Retina (tissue), 1 donor: ENCODE data around the gene BET1L.
"Not testable (repeated sequence)": the region's sequence is repeated elsewhere in the genome, so short reads cannot be mapped to it uniquely, and the experiment has no call there.

Experiments used
- DNase-seq: peaks from one replicate; pipeline ENCODE4 v3.0.0-alpha.2; 2016

The BET1L gene

DNA sequence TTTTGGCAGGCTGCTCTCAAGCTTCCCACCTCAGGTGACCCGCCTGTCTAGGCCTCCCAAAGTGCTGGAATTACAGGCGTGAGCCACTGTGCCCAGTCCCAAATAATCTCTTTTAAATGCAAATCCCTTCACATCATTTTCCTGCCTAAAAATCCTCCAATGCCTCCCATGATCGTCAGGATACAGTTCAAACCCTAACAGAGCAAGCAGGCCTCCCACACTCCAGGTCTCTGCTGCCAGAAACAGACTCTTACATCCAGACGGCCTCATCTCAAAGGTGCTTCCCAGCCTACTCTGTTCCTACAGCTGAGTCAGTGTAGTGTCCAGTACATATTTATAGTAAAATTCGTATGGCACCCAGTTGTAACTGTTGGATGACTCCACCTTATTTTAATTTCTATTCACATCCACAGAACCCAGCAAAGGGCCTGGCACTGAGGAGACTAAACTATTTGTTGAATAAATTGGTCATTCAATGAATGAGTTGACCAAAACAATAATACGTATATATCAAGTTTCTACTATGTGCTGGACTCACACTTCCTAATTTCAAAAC lies 20.7 kb upstream of the BET1L start:
- no peak for DNase-seq

DNA sequence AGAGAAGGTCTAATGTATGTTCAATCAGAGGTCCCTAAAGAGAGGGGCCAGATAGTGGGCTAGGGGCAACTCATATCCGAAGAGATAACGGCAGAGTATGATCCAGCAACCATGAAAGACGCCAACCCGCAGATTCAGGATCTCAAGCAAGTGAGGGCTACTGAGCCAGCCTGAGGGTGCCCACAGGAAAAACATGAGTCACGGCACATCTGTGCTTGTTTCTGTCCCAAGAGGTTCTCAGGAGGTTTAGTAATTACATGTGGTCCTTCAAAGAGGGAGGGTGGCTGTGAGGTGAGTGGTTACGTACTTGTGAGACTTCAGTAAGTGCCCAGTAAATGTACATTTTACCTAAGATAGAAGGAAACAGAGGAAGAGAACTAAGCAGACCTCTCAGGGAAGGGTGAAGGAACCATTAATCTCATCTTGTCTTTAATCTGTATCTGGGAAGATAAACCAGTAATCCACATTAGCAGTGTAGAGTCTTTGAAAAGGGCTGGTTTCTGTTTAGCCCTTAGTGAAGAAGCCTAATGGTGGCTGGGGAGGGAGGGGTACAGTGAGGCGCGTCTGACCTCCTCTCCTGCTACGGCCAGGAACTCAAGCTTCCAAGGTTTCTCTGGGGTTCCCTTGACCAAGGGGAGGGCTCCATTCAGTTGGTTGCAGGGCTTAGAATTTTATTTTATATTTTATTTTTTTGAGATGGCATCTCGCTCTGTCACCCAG lies 18.7 kb upstream of the BET1L start:
- no peak for DNase-seq

DNA sequence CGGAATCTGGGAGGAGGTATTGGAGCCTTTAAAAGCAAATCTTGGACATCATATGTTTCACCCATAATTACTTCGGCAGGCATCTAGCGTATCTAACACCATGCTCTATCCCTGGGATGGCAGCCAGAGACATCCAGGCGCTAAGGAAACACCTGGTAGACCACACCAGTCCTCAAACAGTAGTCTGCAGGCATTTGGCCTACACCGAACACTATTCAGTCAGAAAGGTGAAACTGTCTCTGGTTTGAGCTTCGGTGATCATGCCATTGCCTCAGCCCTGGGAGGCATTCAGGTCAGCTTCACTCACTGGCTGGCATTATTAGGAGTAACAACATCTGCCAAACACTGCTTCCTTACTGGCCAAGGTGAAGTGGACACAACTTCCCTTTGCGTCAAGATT lies 17.2 kb upstream of the BET1L start:
- DNase-seq = no peak

DNA sequence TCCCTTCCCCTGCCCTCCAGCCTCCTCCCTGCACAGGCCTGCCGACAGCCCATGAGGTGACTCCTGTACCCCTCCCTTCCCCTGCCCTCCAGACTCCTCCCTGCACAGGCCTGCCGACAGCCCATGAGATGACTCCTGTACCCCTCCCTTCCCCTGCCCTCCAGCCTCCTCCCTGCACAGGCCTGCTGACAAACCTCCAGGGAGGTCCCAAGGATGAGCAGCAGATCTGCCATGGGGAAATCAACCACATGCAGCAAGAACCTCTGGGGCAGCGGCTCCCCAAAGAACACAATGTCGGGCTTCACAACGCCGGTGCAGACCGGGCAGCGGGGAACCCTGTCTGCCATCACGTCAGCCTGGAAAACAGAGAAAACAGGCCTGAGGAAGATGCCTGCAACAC lies 16.7 kb upstream of the BET1L start:
- DNase-seq = no peak

DNA sequence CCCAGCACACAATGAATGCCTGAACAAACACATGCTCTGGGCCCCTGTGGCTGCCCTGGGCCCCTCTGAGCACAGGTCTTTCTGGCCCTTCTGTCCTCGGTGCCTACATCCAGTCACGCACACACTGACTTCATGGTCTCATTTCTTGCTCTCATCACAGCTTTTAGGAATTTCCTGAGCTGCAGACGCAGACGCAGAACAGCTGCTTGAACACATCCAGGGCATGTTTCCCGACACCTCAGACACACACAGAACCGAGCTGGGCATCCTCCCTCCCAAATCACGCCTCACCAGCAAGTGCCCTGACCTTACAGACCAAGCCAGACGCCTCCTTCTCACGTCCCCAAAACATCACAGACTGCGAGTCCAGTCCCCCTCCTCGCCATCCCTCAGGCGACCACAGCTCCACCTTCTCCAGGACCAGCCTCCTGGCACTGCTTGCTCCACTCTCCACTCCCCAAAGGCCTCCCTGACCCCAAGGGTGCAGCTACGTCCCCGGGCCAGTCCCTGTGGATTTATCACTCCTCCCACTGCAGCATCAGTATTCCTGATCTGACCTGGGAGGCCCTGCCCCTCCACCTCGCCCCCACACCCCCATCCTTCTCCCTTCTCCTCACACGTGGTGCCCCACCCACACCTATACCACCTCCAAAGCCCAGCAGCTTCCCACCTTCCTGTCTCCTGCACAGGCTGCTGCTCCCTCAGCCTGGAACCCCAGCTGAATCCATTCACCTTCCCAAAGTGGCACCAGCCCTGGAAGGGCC lies 16.0 kb upstream of the BET1L start:
- no peak for DNase-seq

DNA sequence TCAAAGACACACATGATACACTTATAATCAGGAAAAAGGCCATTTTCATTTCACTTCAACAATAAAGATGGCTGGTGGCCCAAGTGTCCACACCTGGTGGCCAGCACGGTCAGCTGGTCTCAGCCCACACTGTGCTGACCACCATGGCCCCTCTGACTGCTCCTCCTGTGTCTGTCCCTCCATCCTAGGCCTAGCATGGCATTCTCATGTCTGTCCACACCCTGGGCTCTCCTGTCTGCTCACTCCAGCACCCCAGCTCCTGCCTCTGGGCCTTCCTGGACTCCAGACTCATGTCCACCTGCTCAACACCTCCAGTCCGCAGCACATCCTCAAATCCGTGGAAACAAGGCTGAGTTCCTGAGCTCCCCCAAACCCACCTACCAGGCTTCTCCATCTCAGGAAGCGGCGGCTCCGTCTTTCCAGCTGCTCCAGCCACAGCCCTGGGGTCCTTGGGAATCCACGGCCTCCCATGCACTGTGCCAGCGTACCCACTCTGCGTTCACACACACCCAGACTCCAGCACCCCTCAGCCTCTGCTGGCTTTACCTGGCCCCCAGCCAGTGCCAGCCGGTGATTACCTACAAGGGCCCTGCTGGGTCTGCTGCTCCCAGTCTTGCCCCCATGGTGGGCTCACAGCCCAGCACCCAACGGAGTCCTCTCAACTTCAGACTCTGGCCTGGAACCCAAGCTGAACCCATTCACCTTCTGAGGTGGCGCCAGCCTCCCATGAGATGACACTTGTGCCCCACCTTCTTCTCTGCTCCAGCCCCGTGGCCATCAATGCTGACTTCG lies 15.0 kb upstream of the BET1L start:
- DNase-seq = no peak

DNA sequence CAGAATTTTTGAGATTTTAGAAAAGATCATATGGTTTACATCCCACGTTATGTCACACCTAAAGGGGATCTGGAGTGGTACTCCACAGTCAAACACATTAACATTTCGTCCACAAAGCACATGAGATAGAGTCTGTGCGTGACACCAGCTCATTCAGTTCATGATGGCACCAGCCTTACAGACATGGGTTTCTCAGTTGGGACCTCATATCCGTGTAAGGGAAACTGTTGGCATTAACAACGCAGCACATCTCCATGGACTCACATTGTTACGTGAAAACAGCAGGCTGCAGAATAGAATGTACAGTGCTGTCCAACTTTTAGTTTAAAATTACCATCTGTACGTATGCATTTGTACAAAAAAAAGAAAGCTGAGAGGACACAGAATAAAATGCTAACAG lies 14.3 kb upstream of the BET1L start:
- no peak for DNase-seq

DNA sequence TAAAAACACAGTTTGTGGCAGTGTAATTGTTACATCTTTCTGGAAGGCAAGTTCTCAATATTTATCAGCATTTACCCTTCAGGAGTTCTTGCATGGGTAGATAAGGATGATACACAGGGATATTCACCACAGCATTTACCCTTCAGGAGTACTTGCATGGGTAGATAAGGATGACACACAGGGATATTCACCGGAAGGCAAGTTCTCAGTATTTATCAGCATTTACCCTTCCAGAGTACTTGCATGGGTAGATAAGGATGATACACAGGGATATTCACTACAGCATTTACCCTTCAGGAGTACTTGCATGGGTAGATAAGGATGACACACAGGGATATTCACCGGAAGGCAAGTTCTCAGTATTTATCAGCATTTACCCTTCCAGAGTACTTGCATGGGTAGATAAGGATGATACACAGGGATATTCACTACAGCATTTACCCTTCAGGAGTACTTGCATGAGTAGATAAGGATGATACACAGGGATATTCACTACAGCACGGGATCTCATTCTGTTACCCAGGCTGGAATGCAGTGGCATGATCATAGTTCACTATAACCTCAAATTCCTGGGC lies 13.5 kb upstream of the BET1L start:
- DNase-seq = not testable (repeated sequence)

DNA sequence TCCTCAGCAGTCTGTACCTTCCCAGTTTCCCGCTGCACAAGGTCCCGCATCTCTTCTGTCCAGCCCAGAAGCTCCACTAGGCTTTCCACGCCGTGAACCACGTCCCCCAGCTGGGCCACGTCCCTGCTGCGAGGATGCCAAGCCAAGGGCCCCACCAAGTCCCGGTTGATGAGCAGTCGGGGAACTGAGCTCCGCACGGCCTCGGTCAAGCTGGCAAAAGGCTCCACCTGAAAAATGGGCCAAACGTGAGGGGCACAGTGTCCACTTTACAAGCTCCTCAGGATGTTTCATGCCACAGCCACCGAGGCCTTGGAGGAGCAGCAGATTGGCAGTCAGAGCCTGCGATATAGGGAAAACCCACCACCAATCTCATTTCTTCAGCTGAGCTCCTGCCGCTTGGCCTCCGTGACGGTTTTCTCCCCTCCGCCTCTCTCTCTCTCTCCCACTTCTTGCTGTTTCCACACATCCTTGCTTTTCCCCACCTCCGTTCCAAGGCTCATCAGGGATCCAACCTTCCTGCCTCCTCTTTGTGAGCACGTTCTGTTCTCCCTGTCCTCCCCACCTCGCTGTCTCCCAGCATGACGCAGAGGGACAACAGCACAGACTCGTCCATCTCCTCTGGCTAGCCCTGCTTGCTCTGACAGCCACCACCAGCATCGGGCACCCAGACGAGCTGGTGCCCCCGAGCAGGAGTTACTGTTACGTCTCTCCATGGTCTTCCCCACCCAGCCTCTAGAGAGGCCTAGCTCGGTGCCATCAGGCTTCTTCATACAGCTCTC lies 11.8 kb upstream of the BET1L start:
- no peak for DNase-seq

DNA sequence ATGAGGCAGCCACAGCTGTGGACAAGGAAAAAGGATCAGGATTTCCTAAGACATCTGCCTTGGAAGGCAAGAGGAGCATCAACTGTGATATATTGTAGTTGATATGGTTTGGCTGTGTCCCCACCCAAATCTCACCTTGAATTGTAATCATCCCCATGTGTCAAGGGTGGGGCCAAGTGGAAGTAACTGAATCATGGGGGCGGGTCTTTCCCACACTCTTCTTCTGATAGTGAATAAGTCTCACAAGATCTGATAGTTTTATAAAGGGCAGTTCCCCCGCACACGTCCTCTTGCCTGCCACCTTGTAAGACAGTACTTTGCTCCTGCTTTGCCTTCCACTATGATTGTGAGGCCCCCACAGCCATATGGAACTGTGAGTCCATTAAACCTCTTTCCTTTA lies 10.5 kb upstream of the BET1L start:
- DNase-seq = no peak

DNA sequence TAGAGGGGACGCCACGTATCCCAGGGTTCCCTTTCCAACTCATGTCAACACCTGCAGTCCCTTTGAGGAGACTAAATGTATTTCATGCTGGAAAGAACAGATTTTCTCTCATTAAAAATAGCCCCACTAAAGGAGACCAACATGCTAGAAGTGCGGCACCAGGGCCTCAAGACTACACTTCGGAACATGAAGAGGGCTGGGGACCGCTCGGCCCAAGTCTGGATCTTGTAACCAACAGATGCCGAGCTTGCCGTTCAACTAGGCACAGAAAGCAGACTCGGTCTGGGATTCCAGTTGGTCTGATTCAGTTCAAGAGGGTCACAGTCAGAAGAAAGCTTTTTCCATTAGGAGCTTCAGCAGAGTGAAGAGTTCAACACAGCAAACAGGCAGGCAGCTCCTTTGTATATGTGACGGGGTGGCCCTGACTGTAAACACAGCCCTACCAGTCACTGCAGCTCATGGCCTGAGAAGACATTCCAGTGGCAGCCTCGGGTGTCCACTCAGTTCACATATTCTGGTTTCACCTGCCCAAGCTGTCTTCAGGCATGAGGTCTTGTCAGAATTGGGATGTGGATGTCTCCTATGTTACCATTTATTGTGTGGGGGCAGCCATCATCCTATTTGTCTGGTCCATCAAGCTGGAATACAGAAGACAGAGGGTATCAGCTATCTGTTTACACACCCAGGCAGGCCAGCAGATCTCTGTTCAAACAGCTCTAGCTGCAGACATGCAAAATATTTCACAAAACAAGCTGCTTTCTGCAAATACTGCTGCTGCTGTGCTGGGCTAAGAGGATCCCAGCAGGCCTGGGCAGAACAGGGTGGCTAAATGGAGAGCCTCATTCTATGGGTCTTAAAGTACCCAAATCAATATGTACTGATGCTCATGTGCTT lies 9.1 kb upstream of the BET1L start:
- DNase-seq = no peak

DNA sequence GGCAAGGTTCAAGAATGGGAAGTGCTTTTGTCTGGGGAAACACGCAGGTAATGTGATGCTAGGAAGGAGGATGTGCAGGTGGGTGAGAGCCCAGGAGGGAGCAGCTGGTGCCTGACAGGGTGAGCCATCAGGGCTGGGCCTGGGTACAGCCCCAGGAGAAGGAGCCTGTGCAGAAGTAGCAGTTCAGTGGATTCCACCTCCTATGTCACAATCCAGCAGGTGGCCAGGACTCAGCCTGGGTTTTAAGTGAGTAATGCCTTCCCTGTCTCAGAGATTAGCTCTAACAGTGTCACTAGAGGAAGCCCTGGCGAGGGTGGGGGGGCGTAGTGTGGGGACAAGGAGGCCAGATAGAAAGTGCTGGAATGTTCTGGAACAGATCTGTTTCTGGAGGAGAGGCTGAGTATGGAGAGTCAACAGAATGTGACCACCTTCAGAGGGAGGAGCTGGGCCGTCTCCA lies 8.4 kb upstream of the BET1L start:
- no peak for DNase-seq

DNA sequence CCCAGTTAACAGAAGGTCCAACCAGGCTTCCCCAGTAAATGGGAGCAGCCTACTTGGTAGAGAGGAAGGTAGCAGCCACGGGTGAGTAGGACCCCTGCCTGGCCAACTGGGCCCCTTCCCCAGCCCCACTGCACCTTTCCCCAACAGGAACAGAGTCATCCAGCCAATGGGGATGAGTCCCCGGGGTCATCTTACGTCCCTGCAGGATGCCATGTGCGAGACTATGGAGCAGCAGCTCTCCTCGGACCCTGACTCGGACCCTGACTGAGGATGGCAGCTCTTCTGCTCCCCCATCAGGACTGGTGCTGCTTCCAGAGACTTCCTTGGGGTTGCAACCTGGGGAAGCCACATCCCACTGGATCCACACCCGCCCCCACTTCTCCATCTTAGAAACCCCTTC lies 6.9 kb upstream of the BET1L start:
- DNase-seq = no peak

DNA sequence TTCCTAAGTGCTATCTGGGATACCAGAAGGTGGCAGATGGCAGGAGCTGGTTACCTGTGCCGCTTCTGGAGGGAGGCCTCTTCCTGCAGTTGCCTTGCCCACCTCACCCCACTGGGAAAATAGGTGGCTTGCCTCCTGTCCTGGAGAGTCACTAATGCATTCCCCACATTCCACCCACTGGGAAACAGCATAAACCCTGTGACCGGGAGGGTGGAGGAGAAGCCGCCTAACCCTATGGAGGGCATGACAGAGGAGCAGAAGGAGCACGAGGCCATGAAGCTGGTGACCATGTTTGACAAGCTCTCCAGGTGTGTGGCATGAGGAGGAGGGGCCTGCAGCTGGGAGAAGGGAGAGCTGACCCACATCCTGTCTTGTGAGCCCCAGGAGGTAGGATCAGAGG lies 5.9 kb upstream of the BET1L start:
- no peak for DNase-seq

DNA sequence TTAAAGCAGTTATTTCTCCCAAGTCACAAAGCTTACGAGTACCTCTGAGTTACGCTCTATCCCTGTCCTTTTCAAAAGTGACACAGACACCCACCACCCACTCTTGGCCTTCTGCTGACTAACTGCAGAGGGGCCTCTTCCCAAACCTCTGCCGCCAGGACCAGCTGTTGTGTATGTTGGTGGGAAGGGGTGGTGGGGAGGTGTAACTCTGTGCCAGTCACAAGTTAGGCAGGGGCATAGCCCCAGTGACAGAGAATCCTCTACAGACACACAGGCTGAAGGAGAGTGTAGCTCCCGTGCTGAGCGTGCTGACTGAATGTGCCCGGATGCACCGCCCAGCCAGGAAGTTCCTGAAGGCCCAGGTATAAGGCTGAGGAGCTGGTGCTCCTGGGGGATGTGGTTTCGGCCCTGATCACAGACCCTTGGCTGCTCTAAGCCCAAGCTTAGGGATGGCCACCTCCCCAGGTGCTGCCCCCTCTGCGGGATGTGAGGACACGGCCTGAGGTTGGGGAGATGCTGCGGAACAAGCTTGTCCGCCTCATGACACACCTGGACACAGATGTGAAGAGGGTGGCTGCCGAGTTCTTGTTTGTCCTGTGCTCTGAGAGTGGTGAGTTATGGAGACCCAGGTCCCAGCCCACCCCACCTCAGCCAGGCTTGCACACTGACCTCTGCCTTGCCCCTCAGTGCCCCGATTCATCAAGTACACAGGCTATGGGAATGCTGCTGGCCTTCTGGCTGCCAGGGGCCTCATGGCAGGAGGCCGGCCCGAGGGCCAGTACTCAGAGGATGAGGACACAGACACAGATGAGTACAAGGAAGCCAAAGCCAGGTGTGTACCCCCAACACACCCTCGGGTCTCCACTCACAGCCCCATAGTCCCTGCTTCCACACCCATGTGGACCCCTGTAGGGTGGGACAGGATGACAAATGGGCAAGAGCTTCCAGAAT lies 5.2 kb upstream of the BET1L start:
- DNase-seq = no peak

DNA sequence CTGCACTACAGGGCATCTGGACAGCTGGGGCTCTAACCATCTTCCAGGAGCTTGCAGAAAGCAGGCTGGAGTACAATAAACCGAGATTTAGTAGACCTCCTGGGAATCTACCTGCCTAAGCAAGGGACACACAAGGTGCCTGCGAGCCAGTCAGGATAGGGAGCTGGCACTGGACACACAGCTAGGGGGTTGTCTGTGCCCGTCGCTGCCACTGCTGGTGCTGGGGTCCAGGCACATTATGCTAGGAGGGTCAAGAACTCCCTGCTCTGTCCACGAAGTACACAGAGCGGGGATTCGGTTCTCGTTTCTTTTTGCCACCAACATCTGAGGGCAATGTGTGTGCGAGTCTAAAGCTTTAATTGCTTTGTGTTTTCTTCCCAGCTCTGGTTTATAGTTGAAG lies 4.5 kb upstream of the BET1L start:
- DNase-seq = no peak

DNA sequence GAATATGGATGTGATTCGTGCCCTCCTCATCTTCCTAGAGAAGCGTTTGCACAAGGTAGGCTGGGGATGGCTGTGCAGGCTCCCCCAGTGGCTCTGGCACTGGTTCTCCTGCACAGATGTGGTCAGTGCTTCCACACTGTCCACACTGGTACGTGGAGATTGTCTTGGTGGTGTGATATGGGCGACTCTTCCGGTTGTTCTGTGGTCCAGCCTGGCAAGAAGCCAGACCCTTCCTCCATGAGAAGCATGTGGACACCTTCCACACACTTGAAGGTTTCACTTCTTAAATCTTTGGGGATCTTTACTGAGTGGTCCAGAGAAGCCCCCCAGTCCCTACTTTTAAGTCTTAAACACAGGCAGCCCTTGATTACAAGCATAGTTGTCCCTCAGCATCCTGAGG lies 4.1 kb upstream of the BET1L start:
- no peak for DNase-seq

DNA sequence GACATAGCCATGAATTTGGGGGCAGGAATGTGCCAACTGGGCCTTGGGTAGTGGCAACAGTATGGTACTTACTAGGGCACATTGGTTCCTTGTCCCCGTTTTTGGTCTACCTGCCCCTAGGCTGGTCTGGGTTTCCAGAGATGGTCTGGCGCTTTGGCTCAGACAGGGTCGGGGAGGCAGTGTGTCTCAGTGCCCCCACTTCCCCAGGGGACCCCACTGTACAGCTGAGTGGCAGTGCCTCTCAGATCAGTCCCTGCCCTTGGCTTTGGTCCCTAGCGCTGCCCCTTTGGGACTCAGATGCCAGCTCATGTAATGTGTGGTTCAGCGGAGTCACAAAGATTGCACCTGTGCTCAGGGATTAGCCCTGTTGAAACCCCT lies 3.6 kb upstream of the BET1L start:
- DNase-seq = no peak

DNA sequence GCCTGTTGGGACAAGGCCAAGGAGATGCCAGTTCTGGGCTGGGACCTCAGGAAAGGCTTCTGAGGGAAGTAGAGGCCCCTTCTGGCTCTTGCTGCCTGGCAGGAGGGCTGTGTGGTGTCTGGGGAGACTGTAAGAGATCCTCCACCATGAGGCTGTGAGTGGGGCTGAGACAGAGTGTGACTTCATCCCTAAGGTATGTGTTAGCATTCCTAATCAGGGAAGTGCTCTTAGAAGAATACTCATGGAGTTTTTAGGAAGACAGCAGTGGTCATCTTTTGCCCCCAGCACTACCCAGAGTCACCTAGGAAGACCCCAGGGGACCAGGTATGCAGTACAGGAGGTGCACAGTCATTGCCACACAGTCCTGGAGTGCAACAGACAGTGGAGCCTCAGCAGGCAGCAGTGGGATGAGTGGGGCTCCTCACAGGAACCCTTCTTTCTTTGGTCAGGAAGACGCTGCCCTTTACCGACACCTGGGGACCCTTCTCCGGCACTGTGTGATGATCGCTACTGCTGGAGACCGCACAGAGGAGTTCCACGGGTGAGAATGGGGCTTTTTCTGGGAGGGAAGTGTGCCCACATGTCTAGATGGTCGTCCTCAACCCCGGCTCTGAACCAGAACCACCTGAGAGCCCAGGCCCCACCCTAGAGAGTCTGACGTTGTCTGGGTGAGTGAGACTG lies 3.1 kb upstream of the BET1L start:
- DNase-seq = no peak
